ENCODE measurements around the gene LRRC7. TPM values are rescaled to one million over a fixed set of nuclear protein-coding genes. Genes with fewer than 3 reads are reported as not detected.

Gene LRRC7
- total RNA-seq, 1 experiment from 2014 or later: not detected

DNA sequence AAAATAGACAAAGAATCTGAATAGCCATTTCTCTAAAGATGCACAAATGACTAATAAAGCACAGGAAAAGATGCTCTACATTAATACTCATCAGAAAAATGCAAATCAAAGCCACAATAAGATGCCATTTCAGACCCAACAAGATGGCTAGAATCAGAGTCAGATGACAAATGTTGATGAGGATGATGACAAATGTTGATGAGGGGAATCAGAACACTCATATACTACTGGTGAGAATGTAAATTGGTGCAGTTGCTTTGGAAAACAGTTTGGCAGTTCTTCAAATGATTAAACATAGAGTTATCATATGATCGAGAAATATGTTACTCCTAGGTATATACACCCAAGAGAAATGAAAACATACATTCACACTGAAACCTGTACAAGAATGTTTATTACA lies 603.8 kb downstream of the LRRC7 start:
- Histone ChIP-seq H3K4me1 (ENCODE audit: insufficient read depth, low read length, poor library complexity, severe bottlenecking) (peaks cover 5% of the 10 kb centered on the region), H3K36me3 (ENCODE audit: insufficient read depth, low read length, poor library complexity, severe bottlenecking) (no peaks in the 10 kb centered on the region), H3K9me3 (ENCODE audit: low read depth, low read length, poor library complexity, severe bottlenecking) (no peaks in the 10 kb centered on the region), H3K27ac (ENCODE audit: low read depth, low read length, poor library complexity, severe bottlenecking) (no peak overlapping the region), H3K27me3 (replicated peaks; ENCODE audit: insufficient read depth, low read depth, low read length, poor library complexity) (no peaks in the 10 kb centered on the region), H3K4me3 (ENCODE audit: low read depth, low read length, poor library complexity, severe bottlenecking) (no peak overlapping the region)
- TF ChIP-seq, protein P1, sequence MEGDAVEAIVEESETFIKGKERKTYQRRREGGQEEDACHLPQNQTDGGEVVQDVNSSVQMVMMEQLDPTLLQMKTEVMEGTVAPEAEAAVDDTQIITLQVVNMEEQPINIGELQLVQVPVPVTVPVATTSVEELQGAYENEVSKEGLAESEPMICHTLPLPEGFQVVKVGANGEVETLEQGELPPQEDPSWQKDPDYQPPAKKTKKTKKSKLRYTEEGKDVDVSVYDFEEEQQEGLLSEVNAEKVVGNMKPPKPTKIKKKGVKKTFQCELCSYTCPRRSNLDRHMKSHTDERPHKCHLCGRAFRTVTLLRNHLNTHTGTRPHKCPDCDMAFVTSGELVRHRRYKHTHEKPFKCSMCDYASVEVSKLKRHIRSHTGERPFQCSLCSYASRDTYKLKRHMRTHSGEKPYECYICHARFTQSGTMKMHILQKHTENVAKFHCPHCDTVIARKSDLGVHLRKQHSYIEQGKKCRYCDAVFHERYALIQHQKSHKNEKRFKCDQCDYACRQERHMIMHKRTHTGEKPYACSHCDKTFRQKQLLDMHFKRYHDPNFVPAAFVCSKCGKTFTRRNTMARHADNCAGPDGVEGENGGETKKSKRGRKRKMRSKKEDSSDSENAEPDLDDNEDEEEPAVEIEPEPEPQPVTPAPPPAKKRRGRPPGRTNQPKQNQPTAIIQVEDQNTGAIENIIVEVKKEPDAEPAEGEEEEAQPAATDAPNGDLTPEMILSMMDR (conservative IDR thresholded peaks at IDR 0.05; ENCODE audit: low read depth, low read length): no peak
- TF ChIP-seq EZH2 (IDR thresholded peaks at IDR 0.05; ENCODE audit: borderline replicate concordance, low read depth, low read length, poor library complexity, severe bottlenecking): no peak
- no TSS peak for BruUV-seq (replicated peaks)
- intact Hi-C loops (cut with micrococcal nuclease; ENCODE audit: unreplicated experiment): no loop called here
- CTCF ChIA-PET: no interaction called here
- POLR2A ChIA-PET (ENCODE audit: low non-redundant PET): no interaction called here
- no peak for DNase-seq (ENCODE audit: low spot score)
